A673 (cell line): ENCODE data around the gene MAST4. TPM values are rescaled to one million over a fixed set of nuclear protein-coding genes. Genes with fewer than 3 reads are reported as not detected.
"Not testable (repeated sequence)": the region's sequence is repeated elsewhere in the genome, so short reads cannot be mapped to it uniquely, and the experiment has no call there.

Experiments used
- BruUV-seq: library from RNA; stranded (reverse); fragments of 400-500 nt; replicated peaks from 2 replicates; lab custom pipeline; 2021; lab: Mats Ljungman, UMichigan
- CTCF ChIA-PET: fragments of 300-600 bp; sonication (Branson Sonifier 250); formaldehyde crosslinking; loops from one replicate; lab custom pipeline; 2022; ENCODE audit warnings: antibody characterized with exemption; lab: Charles Lee
- POLR2A ChIA-PET: fragments of 300-600 bp; sonication (Branson Sonifier 250); formaldehyde crosslinking; loops from one replicate; lab custom pipeline; 2022; ENCODE audit warnings: antibody characterized with exemption; ENCODE audit not compliant: low non-redundant PET; lab: Charles Lee
- DNase-seq: peaks from one replicate; pipeline ENCODE4 v3.0.0-alpha.2; 2015; ENCODE audit warnings: low spot score
- H3K27ac ChIP-seq: fragments of 200-600 bp; sonication (generic); 2 replicates; pipeline ENCODE4 v1.5.1; 2016; ENCODE audit warnings: mixed run types, low read depth, mild to moderate bottlenecking, mixed read lengths, antibody characterized with exemption, low read length; ENCODE audit not compliant: poor library complexity, severe bottlenecking
- H3K27me3 ChIP-seq: fragments of 200-600 bp; sonication (generic); replicated peaks from 2 replicates; pipeline ENCODE4 v1.6.1; 2017; ENCODE audit warnings: mixed run types, low read depth, mild to moderate bottlenecking, mixed read lengths, antibody characterized with exemption, low read length; ENCODE audit not compliant: insufficient read depth, poor library complexity
- H3K36me3 ChIP-seq: fragments of 200-600 bp; sonication (generic); 2 replicates; pipeline ENCODE4 v1.6.1; 2016; ENCODE audit warnings: mixed run types, mild to moderate bottlenecking, mixed read lengths, antibody characterized with exemption, low read length; ENCODE audit not compliant: insufficient read depth, poor library complexity, severe bottlenecking
- H3K4me1 ChIP-seq: fragments of 200-600 bp; sonication (generic); 2 replicates; pipeline ENCODE4 v1.6.1; 2017; ENCODE audit warnings: mixed run types, mild to moderate bottlenecking, mixed read lengths, antibody characterized with exemption, low read length; ENCODE audit not compliant: insufficient read depth, poor library complexity, severe bottlenecking
- H3K4me3 ChIP-seq: fragments of 200-600 bp; sonication (generic); 2 replicates; pipeline ENCODE4 v1.5.1; 2016; ENCODE audit warnings: low read depth, mixed run types, mild to moderate bottlenecking, mixed read lengths, low read length; ENCODE audit not compliant: poor library complexity, severe bottlenecking
- H3K9me3 ChIP-seq: fragments of 200-600 bp; sonication (generic); 2 replicates; pipeline ENCODE4 v1.6.1; 2016; ENCODE audit warnings: mixed run types, low read depth, mild to moderate bottlenecking, mixed read lengths, antibody characterized with exemption, low read length; ENCODE audit not compliant: poor library complexity, severe bottlenecking
- CTCF ChIP-seq: fragments of 300-800, 200-600 bp; sonication (generic); conservative IDR thresholded peaks from 2 replicates; pipeline ENCODE4 v1.5.1; 2017; ENCODE audit warnings: low read depth, mild to moderate bottlenecking, antibody characterized with exemption, low read length, moderate library complexity, mixed read lengths
- EZH2 ChIP-seq: fragments of 200-600 bp; sonication (generic); IDR thresholded peaks from 2 replicates; pipeline ENCODE4 v1.6.1; 2017; ENCODE audit warnings: borderline replicate concordance, low read depth, mild to moderate bottlenecking, mixed read lengths, antibody characterized with exemption, low read length; ENCODE audit not compliant: poor library complexity, severe bottlenecking
- intact Hi-C: fragments of 100-400 bp; cut with micrococcal nuclease; formaldehyde crosslinking; loops from one replicate; pipeline ENCODE4 v1.10.0; 2022; ENCODE audit not compliant: unreplicated experiment
- total RNA-seq: library from RNA; stranded (reverse); gene quantifications from 2 replicates; pipeline ENCODE4 v1.2.3, GENCODE V29; 2021

The MAST4 gene
- total RNA-seq, 1 experiment from 2014 or later, result 4.5 TPM

GRCh38 chr5:66694036-66694435 lies 97.8 kb downstream of the MAST4 start:
- Histone ChIP-seq H3K4me3 (no peak overlapping the region), H3K36me3 (no peaks in the 10 kb centered on the region), H3K27ac (no peak overlapping the region), H3K9me3 (no peaks in the 10 kb centered on the region), H3K4me1 (no peaks in the 10 kb centered on the region), H3K27me3 (no peaks in the 10 kb centered on the region)
- DNase-seq, result no peak
- CTCF ChIA-PET, result no interaction called here
- POLR2A ChIA-PET, result no interaction called here
- intact Hi-C loops, result no loop called here
- TF ChIP-seq CTCF (no peak), EZH2 (no peak)
- no TSS peak for BruUV-seq

- CTCF ChIA-PET, result not testable (repeated sequence)
These were observed 99.6 kb downstream of the MAST4 start for GRCh38 chr5:66695840-66696239.

GRCh38 chr5:66697796-66698564 lies 101.8 kb downstream of the MAST4 start:
- Histone ChIP-seq H3K4me1 (no peaks in the 10 kb centered on the region), H3K9me3 (no peaks in the 10 kb centered on the region), H3K4me3 (no peak overlapping the region), H3K27ac (no peak overlapping the region), H3K36me3 (no peaks in the 10 kb centered on the region), H3K27me3 (no peaks in the 10 kb centered on the region)
- BruUV-seq, result no TSS peak
- ChIA-PET POLR2A (no interaction called here), CTCF (no interaction called here)
- no peak for DNase-seq
- TF ChIP-seq CTCF, result no peak
- TF ChIP-seq EZH2, result no peak
- intact Hi-C loops, result no loop called here

More at GRCh38 chr5:66695840-66696239, 99.6 kb downstream of the MAST4 start:
- POLR2A ChIA-PET, intact Hi-C loops, H3K9me3 ChIP-seq, BruUV-seq, H3K27ac ChIP-seq, H3K4me1 ChIP-seq, H3K36me3 ChIP-seq, H3K4me3 ChIP-seq, H3K27me3 ChIP-seq, DNase-seq: not testable (repeated sequence)

- Histone ChIP-seq H3K27me3 (no peaks in the 10 kb centered on the region), H3K36me3 (no peaks in the 10 kb centered on the region), H3K4me1 (no peaks in the 10 kb centered on the region), H3K9me3 (no peaks in the 10 kb centered on the region), H3K27ac (no peak overlapping the region), H3K4me3 (no peak overlapping the region)
- ChIA-PET POLR2A (no interaction called here), CTCF (no interaction called here)
- TF ChIP-seq EZH2, result no peak
- TF ChIP-seq CTCF, result no peak
- no TSS peak for BruUV-seq
- DNase-seq, result no peak
- intact Hi-C loops, result no loop called here
These were observed 105.1 kb downstream of the MAST4 start for GRCh38 chr5:66701244-66701643.
